GM19455 (cell line): Measurements from ENCODE around the gene EFEMP1.
"Not testable (repeated sequence)": the region's sequence is repeated elsewhere in the genome, so short reads cannot be mapped to it uniquely, and the experiment has no call there.

Source experiments
- ATAC-seq: cut with Tn5 transposase; IDR thresholded peaks from one replicate; pipeline ENCODE4 v1.9.1; 2021; ENCODE audit not compliant: unreplicated experiment

Gene EFEMP1

DNA sequence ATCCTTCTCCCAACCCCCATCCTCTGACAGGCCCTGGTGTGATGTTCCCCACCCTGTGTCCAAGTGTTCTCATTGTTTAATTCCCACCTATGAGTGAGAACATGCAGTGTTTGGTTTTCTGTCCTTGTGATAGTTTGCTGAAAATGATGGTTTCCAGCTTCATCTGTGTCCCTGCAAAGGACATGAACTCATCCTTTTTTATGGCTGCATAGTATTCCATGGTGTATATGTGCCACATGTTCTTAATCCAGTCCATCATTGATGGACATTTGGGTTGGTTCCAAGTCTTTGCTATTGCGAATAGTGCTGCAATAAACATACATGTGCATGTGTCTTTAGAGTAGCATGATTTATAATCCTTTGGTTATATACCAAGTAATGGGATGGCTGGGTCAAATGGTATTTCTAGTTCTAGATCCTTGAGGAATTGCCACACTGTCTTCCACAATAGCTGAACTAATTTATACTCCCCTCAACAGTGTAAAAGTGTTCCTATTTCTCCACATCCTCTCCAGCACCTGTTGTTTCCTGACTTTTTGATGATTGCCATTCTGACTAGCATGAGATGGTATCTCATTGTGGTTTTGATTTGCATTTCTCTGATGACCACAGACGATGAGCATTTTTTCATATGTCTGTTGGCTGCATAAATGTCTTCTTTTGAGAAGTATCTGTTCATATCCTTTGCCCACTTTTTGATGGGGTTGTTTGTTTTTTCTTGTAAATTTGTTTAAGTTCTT is 91.7 kb downstream of the EFEMP1 start:
- ATAC-seq, result not testable (repeated sequence)

- no peak for ATAC-seq
Measured at GRCh38 chr2:55827855-55828254, 95.7 kb downstream of the EFEMP1 start.

- not testable (repeated sequence) for ATAC-seq
Measured at GRCh38 chr2:55827428-55827827, 96.2 kb downstream of the EFEMP1 start.

GRCh38 chr2:55826246-55826645 is 97.3 kb downstream of the EFEMP1 start:
- ATAC-seq, result no peak

DNA sequence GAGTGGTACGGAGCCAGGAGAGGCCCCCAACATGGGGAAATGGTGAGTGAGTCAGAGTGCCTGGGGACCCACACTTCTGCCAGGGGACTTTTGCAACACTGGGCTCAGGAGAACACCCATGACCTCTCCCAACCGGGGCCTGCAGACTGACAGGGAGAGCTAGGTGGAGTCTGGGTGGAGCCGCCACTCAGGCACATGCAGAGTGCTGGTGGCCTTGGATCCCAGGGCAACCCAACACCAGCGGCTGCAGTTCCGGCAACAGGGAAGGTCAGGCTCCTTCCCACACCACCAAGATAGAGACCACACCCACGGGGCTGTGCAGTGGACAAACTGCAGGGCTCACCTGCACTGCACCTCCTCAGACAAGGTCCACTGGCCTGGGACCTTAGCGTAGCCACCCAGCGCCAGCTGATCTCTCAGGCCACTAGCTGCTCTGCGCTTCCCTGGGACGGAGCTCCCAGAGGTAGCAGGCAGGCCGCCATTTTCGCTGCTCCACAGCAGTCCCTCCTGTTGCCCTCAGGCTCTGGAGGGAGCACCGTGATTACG is 99.0 kb downstream of the EFEMP1 start:
- ATAC-seq, result no peak
